Ecto neural progenitor cell (in vitro differentiated cells): ENCODE results near the gene EDRF1.
"Not testable (repeated sequence)": the region's sequence is repeated elsewhere in the genome, so short reads cannot be mapped to it uniquely, and the experiment has no call there.

Experiments
- DNase-seq: peaks from one replicate; pipeline ENCODE4 v3.0.0-alpha.2; 2018; ENCODE audit warnings: low spot score

The EDRF1 gene

GRCh38 chr10:125719173-125720001 lies at the start of gene EDRF1:
EDRF1 (plus strand) TSS chr10:125719709; CDS start chr10:125719808, 99 bp downstream.
- DNase-seq: peak; percentile 99

DNA sequence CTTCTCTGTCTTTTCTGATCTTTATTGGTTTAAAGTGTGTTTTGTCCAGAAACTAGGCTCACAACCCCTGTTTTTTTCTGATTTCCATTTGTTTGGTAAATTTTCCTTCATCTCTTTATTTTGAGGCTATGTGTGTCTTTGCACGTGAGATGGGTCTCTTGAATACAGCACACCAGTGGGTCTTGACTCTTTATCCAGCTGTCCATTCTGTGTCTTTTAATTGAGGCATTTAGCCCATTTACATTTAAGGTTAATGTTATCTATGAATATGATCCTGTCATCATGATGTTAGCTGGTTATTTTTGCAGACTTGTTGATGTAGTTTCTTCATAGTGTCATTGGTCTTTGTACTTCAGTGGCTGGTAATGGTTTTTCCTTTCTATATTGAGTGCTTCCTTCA lies 46.6 kb upstream of the EDRF1 start:
- DNase-seq: no peak

- no peak for DNase-seq
Observed at GRCh38 chr10:125679436-125679835, 40.1 kb upstream of the EDRF1 start.

- DNase-seq: no peak
Observed at GRCh38 chr10:125683063-125683462, 36.4 kb upstream of the EDRF1 start, which contains the start of gene TEX36. TEX36 (minus strand) TSS chr10:125683163; CDS start chr10:125682989, 174 bp downstream.

GRCh38 chr10:125683821-125684220 lies 35.7 kb upstream of the EDRF1 start:
- DNase-seq: no peak

DNA sequence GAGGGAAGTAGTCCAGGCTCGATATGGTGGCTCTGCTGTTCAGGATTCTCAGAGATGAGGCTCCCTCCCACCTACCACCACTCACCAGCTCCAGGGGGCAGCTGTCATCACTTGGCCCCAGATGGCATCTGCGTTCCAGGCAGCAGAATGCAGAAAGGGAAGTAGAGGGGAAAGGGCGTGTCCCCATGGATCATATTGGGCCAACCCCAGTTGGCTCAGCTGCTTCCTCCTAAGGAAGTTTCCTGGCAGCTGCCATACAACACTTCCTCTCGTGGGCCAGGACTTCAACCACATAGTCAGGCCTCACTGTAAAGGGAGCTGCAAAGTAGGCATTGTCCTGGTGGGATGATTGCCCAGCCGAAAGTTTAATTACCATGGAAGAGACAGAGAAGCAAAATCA lies 34.9 kb upstream of the EDRF1 start:
- no peak for DNase-seq

- DNase-seq: no peak
Observed at GRCh38 chr10:125687507-125688185, 31.9 kb upstream of the EDRF1 start.

DNA sequence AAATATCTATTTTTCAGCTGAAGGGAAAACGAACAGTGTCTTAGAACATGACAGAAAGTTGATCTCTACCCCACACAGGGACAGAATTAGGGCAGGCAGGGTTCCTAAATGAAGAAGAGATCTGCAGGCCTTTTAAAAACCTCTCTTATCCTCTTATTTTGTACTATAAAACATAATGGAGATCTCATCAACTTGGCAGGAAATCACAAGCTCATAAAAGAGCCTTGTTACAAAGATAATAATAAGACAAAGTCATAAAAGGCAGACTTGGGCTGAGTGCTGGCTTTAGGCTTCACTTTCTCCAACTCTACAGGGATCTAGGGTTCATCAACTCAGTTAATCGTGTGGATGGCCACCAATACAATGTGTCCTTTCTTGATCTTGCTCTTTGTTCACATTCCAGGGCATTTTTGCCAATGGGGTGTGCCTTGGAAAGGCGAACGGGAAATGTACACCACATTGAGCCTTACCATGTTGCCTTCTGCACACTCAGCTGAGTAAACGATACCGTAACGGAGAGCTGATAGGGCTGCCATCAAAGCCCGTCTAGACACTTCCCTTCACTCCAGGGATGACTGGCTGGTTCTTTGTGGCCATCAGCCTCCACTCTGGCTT lies 29.4 kb upstream of the EDRF1 start:
- no peak for DNase-seq

- no peak for DNase-seq
Observed at GRCh38 chr10:125691160-125691981, 28.1 kb upstream of the EDRF1 start.

GRCh38 chr10:125692196-125692595 lies 27.3 kb upstream of the EDRF1 start:
- DNase-seq: no peak

- DNase-seq: no peak
Observed at GRCh38 chr10:125692601-125693523, 26.6 kb upstream of the EDRF1 start.

DNA sequence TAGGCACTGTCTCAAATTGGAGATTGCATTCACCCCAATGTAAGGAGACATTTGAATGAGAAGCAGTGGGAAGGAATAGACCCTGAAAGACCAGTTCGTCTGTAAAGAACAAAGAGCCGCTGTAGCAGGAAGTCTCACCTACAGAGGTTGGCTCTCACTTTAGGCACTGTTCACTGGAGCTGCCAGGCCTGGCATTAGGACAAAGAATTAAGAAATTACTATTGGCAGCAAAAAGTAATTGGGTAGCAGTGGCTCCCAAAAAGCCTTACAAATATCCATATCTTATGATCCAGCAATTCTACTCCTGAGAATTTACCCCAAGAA lies 26.0 kb upstream of the EDRF1 start:
- no peak for DNase-seq

GRCh38 chr10:125694883-125695282 lies 24.6 kb upstream of the EDRF1 start:
- no peak for DNase-seq

- not testable (repeated sequence) for DNase-seq
Observed at GRCh38 chr10:125696884-125697283, 22.6 kb upstream of the EDRF1 start.

DNA sequence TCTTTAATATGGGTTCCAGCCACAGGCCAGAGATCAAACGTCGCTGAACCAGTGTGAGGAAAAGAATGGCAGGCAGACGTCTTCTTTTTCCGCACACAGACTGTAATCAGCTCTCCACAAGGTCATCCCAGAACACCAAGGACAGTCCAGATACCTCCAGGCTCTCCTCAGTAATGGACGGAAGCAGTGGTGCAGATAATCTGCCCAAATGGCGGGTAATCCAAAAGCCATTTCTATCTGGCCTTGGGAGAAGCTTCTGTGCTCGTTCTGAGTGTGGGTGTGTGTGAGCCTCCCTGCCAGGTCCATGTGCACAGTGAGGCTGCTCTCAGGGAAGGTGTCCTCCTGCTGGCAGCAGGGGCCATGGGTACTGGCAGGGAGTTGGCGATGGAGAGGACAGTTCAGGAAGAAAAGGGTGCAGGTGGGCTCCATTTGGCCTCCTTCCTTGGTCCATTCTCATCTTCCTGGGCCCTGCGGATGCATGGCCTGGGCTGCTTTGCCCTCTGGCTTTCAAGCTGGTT lies 21.0 kb upstream of the EDRF1 start:
- DNase-seq: no peak

GRCh38 chr10:125699562-125700143 lies 19.9 kb upstream of the EDRF1 start:
- no peak for DNase-seq

GRCh38 chr10:125700355-125700911 lies 19.1 kb upstream of the EDRF1 start:
- no peak for DNase-seq

DNA sequence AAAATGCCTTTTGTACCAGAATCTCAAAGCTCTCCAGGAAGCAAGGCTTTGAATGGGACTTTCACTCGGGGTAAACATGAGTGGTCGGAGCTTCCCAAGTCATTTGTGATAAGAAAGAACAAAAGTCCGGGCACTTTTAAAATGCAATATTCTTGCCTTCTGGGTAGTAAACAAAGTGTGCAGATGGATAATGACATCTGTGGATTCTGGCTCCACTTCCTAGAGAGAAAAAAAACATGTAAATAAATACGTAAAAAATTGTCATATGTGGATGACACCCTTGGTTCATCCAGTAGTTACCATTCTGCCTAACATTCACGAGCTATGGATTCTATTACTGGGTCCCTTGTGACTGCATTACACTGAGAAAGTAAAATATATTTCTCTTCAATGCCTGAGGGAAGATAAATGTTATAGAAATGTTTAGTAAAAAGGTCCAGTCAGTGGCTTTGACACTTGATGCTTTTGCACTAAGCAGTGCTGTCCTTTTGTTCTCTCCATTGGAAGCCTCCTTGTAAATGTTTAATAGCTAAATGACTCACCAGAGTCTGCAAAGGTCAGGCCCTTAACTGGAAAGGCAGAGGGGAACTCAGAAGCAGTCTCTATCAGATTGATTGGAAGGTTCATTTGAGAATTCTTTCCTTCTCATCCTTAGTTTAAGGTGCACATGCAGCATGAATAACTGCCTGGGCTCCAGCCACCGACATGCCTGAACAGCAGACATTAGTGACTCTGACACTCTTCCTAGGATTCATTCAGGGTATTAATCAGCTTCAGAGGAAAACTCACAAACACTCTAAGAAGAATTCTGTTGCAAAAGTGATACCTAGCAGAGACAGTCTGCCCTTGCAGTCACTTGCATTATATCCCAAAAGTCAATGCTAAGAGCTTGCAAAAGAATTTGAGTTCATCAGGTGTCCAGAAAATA lies 11.7 kb upstream of the EDRF1 start:
- no peak for DNase-seq

DNA sequence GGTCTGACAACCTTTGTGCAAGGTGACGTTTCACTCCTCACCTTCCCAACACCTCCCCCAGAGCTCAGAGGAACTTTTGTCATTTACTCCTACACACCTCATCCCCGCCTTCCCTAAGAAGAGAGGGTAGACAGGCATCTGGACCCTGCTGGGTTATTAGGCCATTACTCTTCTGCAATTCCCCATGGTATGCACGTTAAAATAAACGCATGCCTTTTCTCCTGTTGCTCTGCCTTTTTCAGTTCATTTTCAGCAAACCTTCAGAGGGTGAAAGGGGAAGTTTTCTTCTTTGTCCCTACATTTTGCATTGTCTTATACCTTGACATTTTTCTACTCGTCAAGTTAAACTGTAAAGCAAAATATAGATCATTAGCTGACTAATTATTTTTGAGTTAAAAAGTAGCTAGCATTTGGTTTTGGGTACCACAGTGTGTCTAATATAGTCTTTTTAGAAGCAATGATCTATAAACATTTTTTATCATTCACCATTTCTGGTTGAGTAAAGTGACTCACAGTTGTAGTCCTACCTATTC lies 10.5 kb upstream of the EDRF1 start:
- no peak for DNase-seq
